GM21737 (cell line): ENCODE data around the gene KRTAP12-1.
"Not testable (repeated sequence)": the region's sequence is repeated elsewhere in the genome, so short reads cannot be mapped to it uniquely, and the experiment has no call there.

Experiments
- ATAC-seq: cut with Tn5 transposase; IDR thresholded peaks from one replicate; pipeline ENCODE4 v1.9.1; 2021; ENCODE audit warnings: mild to moderate bottlenecking, moderate library complexity; ENCODE audit not compliant: unreplicated experiment

KRTAP12-1 gene

DNA sequence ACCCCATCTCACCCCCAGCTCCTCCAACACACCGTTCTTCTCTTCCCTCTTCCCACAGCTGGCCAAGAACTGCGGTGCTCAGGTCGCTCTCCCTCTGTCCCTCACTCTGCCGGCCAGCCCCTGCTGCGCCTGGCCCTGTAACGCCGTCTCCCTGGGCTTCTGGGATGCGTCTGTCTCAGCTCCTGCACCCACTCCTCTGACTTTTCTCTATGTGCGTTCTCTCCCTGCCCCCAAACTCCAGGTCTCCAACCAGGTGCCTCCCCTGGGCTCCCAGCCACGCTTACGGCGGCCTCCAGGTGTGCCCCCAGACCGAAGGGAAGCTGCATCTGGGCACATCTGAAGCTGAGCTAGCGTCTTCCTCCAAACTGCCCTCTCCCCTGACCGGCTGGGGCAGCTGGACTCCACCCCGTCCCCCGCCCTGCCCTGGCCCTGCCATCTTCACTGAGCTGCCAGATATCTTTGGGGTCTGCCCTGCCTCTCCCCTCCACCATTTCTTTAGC is 17.6 kb upstream of the KRTAP12-1 start:
- no peak for ATAC-seq

GRCh38 chr21:44697811-44698734 is 16.1 kb upstream of the KRTAP12-1 start:
- ATAC-seq, result no peak

GRCh38 chr21:44697172-44697810 is 15.3 kb upstream of the KRTAP12-1 start, which contains the start of gene KRTAP10-12:
Gene KRTAP10-12, plus strand, starts transcription at chr21:44697172. Its CDS starts 30 bp downstream, at chr21:44697202.
- not testable (repeated sequence) for ATAC-seq

DNA sequence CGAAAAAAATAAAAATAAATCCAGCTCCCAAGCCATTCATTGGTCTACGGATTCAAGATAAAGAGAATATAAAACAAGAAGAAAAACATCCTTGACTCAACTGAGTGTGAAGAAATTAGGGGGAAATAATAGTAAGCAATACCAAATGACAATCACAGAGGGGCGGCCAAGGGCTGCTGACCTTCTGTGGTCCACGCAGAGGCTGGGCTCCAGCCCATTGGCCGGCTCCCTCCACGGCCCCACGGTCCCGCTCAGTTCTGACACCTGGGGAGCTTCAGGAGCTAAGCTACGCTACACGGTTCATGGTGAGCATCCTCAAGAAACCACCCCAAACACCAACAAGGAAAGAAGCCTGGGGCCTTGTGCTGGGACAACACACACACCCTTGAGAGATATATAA is 14.6 kb upstream of the KRTAP12-1 start:
- ATAC-seq, result no peak

- ATAC-seq, result no peak
Observed at GRCh38 chr21:44695641-44696040, 13.7 kb upstream of the KRTAP12-1 start.

- ATAC-seq, result no peak
Observed at GRCh38 chr21:44695184-44695583, 13.2 kb upstream of the KRTAP12-1 start.

GRCh38 chr21:44694776-44695175 is 12.8 kb upstream of the KRTAP12-1 start:
- no peak for ATAC-seq

DNA sequence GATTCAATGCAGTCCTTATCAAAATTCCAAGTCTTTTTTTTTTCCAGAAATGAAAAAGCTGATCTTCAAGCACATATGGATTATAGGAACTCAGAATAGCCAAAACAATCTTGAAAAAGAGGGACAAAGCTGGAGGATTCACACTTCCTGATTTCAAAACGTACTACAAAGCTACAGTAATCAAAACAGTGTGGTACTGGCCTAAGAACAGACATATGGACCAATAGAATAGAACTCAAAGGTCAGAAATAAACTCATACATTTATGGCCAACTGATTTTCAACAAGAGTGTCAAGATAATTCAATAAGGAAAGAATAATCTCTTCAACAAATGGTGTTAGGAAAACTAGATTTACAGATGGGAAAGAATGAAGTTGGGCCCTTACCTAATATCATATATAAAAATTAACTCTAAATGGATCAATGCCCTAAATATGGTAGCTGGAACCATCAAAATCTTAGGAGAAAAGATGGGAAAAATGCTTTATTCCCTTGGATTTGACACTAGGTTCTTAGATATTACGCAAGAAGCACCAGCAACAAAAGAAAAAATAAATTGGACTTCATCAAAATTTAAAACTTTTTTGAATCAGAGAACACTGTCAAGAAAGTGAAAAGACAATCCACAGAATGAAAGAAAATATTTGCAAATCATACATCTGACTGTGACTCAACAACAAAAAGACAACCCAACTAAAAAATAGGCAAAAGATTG is 11.0 kb upstream of the KRTAP12-1 start:
- no peak for ATAC-seq

DNA sequence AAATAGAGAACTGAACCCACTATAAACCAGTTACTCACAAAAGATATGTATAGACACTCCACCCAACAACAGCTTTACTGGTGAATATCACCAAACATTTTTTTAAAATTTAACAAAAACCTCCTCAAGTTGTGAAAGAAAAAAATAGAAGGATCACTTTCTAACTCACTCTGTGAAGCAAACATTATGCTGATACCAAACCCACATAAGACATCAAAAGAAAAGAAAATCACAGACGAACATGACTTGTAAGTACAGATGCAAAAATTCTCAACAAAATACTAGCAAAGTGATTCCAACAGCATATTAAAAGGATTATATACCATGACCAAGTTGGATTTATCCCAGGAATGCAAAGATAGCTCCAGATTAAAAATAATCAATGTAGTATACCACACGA is 9.7 kb upstream of the KRTAP12-1 start:
- no peak for ATAC-seq

DNA sequence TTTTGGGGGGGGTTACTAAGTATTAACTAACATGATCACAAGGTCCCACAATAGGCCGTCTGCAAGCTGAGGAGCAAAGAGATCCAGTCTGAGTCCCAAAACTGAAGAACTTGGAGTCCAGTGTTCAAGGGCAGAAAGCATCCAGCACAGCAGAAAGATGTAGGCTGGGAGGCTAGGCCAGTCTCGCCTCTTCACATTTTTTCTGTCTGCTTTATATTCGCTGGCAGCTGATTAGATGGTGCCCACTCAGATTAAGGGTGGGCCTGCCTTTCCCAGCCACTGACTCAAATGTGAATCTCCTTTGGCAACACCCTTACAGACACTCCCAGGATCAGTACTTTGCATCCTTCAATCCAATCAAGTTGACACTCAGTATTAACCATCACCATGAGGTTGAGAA is 7.8 kb upstream of the KRTAP12-1 start:
- ATAC-seq, result not testable (repeated sequence)

GRCh38 chr21:44687671-44688070 is 5.7 kb upstream of the KRTAP12-1 start:
- ATAC-seq, result no peak

- ATAC-seq, result no peak
Observed at GRCh38 chr21:44686843-44687561, 5.0 kb upstream of the KRTAP12-1 start.

DNA sequence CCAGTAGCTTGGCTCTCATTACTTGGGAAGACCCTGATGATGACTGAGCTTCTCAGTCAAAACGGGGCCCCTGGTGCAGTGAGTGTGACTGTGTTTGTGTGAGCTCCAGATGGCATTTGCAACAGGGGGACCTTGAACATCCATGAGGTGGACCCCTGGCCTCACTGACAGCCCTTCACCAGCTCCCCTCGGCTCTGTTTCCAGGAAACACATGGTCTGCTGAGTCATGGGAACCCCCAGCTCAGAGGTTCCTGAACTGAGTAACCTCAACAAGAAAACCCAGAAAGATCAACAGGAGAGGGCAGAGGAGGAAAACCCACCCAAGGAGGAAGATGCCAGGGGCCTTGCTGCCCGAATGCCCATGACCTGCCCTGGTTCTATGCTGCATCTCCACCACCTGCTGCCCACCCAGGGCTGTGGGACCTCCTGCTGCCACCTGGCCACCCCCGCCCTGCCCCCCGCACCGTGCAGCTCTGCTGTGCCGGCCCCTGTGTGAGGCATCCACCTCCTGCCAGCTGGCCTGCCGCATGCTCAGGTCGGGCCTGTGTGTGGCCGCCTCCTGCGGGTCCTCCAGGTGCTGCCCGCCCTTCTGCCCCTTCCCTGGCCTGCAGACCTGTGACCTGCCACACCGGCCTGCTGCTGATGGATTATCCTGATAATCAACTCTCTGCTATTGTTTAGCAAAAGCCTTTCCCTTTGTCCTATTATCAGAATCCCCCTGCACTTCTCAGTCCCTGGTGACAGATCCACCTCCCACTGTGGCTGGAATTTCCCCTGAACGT is 4.2 kb upstream of the KRTAP12-1 start:
- ATAC-seq, result no peak

GRCh38 chr21:44685050-44685449 is 3.1 kb upstream of the KRTAP12-1 start:
- not testable (repeated sequence) for ATAC-seq

GRCh38 chr21:44684483-44684882 is 2.5 kb upstream of the KRTAP12-1 start:
- ATAC-seq, result no peak

GRCh38 chr21:44684077-44684476 is 2.1 kb upstream of the KRTAP12-1 start:
- no peak for ATAC-seq

DNA sequence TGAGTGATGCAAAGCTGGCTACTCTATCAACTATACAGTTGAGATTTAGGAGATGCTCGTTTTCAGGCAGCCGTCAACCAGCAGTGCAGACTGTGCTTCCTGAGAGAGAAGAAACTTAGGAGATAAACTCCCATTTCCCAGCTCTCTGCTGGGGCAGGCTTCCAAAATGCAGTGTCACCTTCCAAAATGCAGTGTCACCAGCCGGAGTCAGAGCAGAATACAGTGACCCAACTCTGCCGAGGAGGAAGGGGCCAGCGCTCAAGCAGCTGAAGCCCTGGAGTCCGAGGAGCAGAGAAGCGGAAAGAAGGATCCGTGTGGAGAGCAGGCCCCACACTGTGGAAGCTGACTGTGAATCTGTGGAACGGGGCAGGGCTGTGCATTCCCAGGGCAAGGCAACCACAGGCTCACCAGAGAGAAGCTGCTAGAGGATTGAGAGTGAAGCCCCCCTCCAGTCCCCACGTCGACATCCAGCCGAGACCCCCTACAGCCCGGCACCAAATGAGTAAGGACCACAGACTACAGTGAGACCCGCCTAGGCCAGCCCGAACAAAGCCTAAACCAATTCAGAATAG is 703 bp upstream of the KRTAP12-1 start:
- no peak for ATAC-seq

DNA sequence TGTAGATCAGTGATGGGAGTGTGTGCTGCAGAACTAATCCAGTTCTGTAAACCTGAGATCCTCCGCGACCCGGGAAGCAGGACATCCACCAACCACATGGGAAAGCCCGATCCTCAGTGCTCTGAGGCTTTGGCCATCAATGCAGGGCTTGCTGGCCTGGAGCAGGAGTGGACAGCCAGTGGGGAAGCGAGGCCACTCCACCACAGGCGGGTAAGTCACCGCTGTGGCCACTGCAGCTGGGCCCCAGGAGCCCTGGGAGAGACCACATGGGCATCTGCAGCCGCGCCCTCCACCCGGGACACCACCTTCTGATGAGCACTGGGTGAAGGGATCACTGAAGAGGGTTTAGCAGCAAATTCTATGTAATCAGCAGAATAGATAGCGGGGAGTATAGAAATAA is 811 bp downstream of the KRTAP12-1 start:
- no peak for ATAC-seq

DNA sequence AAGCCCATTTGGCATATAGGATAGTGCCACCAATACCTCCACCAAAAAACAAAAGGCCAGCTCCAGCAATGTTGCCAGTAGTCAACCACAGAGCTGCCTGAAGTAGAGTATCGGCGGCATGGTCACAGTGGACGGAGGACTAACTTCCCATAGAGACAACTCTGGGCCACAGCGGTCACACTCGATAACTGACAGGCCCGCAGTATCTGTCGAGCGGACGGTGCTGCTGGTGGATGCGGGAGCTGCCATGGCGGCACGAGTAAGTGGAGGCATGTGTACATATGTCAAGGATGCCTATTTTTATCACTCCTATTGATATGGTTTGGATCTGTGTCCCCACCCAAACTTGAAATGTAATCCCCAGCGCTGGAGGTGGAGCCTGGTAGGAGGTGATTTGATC is 4.1 kb downstream of the KRTAP12-1 start:
- ATAC-seq, result no peak

DNA sequence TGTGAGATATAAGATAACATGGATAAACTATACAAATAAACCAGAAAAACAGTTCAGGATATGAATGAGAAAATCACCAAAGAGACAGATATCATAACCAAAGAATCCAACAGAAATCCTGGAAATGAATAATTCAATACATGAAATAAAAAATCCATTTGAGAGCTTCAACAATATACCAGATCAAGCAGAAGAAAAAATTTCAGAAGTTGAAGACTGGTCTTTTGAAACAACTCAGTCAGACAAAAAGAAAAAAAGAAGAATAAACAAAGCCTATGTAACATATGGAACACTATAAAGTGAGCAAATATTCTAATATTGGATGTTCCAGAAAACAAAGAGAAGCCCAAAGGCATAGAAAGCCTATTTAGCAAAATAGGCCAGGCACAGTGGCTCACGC is 10.1 kb downstream of the KRTAP12-1 start:
- ATAC-seq, result no peak
